GM19023 (cell line): ENCODE data around the gene OR2AJ1.

Experiments
- ATAC-seq: cut with Tn5 transposase; IDR thresholded peaks from one replicate; pipeline ENCODE4 v1.9.1; 2021; ENCODE audit warnings: mild to moderate bottlenecking, moderate library complexity; ENCODE audit not compliant: unreplicated experiment

The OR2AJ1 gene

GRCh38 chr1:247924868-247925267, at the start of gene OR2AJ1:
Gene OR2AJ1 (plus strand): TSS chr1:247924889. CDS start chr1:247933769, 8,880 bp downstream.
- no peak for ATAC-seq

GRCh38 chr1:247883346-247883745, 41.3 kb upstream of the OR2AJ1 start:
- ATAC-seq: no peak

GRCh38 chr1:247884797-247885413, 39.8 kb upstream of the OR2AJ1 start:
- no peak for ATAC-seq

- no peak for ATAC-seq
Measured at GRCh38 chr1:247895163-247895637, 29.5 kb upstream of the OR2AJ1 start, which contains the start of gene OR2W3. Gene OR2W3 (plus strand): TSS chr1:247895587. CDS start chr1:247895587, 0 bp downstream.

- no peak for ATAC-seq
Measured at GRCh38 chr1:247895976-247896375, 28.7 kb upstream of the OR2AJ1 start.

GRCh38 chr1:247904122-247904521, 20.6 kb upstream of the OR2AJ1 start:
- no peak for ATAC-seq

- no peak for ATAC-seq
Measured at GRCh38 chr1:247905181-247905580, 19.5 kb upstream of the OR2AJ1 start.

GRCh38 chr1:247905910-247906503, 18.7 kb upstream of the OR2AJ1 start:
- no peak for ATAC-seq

- no peak for ATAC-seq
Measured at GRCh38 chr1:247906504-247907047, 18.1 kb upstream of the OR2AJ1 start.

GRCh38 chr1:247908766-247909165, 15.9 kb upstream of the OR2AJ1 start:
- ATAC-seq: no peak

- no peak for ATAC-seq
Measured at GRCh38 chr1:247913786-247914185, 10.9 kb upstream of the OR2AJ1 start.

- ATAC-seq: no peak
Measured at GRCh38 chr1:247914941-247915662, 9.6 kb upstream of the OR2AJ1 start.

- no peak for ATAC-seq
Measured at GRCh38 chr1:247919952-247920351, 4.7 kb upstream of the OR2AJ1 start, which contains the start of gene OR2T8. Gene OR2T8 (plus strand): TSS chr1:247920252. CDS start chr1:247921018, 766 bp downstream.

- ATAC-seq: no peak
Measured at GRCh38 chr1:247923941-247924340, 748 bp upstream of the OR2AJ1 start.

- no peak for ATAC-seq
Measured at GRCh38 chr1:247933989-247934388, 9.3 kb downstream of the OR2AJ1 start.

GRCh38 chr1:247935781-247936180, 11.1 kb downstream of the OR2AJ1 start:
- no peak for ATAC-seq

- ATAC-seq: no peak
Measured at GRCh38 chr1:247936415-247936814, 11.7 kb downstream of the OR2AJ1 start.

- peak; percentile 100 for ATAC-seq
Measured at GRCh38 chr1:247936965-247937734, 12.5 kb downstream of the OR2AJ1 start.

GRCh38 chr1:247942624-247943023, 17.9 kb downstream of the OR2AJ1 start:
- no peak for ATAC-seq

- ATAC-seq: no peak
Measured at GRCh38 chr1:247948558-247948957, 23.9 kb downstream of the OR2AJ1 start, which contains the start of gene OR2L8. Gene OR2L8 (plus strand): TSS chr1:247948858. CDS start chr1:247948858, 0 bp downstream.

GRCh38 chr1:247953408-247953807, 28.7 kb downstream of the OR2AJ1 start:
- no peak for ATAC-seq
